ENCODE results near the gene SUCLG1.

SUCLG1 gene

DNA sequence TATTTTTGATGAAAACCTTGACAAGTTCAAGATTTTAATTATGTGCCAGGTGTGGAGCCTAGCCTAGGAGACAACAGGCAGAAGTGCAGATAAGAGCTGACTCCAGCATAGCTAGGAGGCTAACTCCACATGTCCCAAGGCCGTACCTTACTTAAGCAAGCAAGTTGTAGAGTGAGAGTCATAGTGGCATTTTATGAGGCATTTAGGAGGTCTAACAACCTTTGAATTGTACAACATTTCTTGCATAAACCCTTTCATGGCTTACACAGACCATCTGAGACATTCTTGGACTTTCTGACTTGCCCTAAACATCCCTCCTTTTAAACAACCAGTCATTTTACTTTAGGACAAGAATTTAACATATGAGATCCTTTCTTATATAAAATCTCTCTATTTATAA, 8.3 kb upstream of the SUCLG1 start:
- no peak for DNase-seq (ENCODE audit: low read depth in 2 of 2, low spot score in 1 of 2)

DNA sequence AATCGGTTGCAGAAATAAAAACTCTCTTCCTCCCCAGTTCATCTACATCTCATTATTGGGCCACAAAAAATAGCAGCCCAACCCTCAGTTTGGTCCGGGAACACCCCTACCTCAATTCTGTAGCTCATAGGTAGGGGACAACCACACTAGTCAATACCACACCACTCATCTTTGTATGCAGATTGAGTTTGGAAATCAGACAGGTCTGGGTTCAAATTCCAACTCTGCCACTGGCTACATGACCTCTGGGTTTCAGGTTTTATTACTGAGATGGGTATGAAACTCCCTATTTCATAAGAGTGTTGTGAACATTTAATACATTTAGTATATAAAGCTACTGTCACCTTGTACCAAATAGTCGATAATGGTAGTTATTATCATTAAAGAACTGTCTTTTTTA, 2.2 kb upstream of the SUCLG1 start:
- no peak for DNase-seq (ENCODE audit: low read depth in 2 of 2, low spot score in 1 of 2)

DNA sequence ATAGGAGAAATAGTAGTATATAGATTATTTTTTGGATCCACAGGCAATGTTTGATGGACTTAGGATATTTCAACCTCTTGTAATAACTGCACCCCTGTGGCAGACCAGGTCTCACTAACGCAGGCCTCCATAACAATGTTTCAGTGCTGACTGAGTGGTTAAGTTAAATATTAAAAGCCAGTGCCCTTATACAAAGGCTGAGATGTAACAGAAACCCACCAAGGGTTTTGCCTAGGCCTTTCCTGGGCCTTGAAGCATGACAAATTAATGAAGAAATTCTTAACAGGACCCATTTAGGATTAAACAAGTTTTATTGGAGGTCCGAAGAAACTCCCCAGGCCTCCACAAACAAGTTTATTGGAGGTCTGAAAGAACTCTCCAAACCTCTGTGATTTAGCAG, 1.6 kb upstream of the SUCLG1 start:
- no peak for DNase-seq (ENCODE audit: low read depth in 2 of 2, low spot score in 1 of 2)

DNA sequence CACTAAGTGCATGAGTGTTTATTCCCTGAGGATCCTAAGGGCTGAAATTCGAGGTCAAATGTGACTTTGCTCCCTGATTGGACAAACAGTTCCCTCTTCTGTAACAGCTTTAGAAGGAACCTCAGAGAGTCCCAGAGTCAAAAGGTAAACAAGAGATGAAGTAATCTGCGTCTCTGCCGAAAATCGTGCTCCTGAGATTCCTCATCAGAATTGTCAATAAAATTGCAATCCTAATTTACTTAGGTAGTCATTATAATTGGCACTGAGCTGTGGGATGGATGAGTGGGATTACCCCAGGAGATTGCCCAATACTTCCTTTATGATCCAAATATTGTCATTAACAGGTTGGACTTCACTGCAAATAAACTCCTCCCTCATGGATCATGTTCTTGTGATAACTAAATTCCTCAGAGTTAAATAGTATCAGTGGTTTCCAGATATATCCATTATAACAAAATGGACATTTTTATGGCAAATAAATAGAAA, 907 bp upstream of the SUCLG1 start:
- no peak for DNase-seq (ENCODE audit: low read depth in 2 of 2, low spot score in 1 of 2)

DNA sequence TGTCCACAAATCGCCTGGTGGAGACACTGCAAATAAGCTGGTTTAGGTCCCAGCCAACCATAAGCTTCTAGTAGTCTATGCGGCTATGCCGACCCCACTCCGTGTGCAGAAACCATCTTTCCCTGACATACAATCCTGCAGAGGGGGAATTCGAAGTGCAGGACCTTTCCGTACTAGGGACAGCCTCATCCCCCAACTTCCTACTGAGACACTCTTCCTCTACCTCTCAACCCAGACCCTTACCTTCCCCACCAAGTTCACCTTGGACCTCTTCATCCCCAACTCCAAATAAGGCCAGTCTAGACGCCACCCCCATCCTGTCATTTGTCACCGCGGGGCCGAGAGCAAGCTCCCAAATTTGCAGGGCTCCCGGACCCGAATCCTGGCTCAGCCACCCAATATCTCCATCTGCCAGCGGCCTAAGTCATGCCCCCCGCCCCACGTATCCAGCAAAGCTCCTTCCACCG, 496 bp downstream of the SUCLG1 start:
- DNase-seq (ENCODE audit: low read depth in 2 of 2, low spot score in 1 of 2) = no peak

DNA sequence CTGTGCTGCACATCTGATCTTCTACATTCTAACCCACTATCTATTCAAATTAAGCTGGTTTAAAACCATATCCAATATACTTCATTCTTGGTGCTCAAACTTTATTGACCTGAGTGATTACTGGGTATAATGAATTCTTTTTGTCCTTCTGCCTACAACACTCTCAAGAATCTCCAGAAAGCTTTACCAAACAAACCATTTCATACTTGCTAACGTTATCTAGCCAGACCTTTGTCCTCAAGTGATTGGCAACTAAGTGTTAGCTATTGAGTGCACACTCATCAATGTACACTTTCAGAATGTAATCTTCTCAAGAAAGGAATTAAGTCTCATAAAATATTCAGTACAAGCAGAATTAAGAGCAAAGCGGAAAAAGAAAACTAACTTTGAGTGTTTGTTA, 1.4 kb downstream of the SUCLG1 start:
- no peak for DNase-seq (ENCODE audit: low read depth in 2 of 2, low spot score in 1 of 2)

DNA sequence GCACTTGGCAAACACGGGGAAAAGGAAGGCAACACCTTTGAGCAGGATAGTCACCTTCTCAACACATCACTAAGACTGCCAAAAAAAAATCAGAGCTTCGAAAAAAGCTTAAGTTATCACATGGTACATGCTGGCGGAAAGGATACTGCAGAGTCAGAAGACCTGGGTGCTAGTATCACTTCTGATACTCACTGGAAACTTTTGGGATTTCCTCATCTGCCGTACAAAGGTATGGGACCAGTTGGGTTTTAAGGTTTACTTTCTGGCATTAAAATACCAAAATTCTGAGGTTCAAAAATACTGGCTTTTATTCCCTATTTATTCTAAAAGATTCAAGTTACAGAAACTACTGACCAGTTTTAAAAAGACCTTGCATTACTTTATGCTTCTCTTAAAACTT, 2.9 kb downstream of the SUCLG1 start:
- DNase-seq (ENCODE audit: low read depth in 2 of 2, low spot score in 1 of 2) = no peak

DNA sequence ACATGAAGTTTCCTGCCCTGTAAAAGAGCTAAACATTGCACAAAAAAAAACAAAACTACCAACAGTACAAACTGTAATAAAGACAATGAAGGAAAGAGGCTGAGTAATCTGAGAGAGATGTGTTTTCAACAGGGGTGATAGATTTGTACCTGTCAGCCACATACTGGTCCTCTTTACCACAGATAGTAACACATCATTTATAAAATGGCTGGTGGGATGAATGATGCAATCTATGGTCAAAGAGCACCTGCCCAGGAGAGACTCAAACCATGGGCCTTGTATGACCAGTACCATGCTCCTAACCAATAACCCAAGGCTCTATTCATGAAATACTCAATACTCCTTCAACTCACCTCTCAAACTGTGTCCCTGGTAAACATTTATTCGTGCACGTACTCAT, 4.5 kb downstream of the SUCLG1 start:
- DNase-seq (ENCODE audit: low read depth in 2 of 2, low spot score in 1 of 2) = no peak

DNA sequence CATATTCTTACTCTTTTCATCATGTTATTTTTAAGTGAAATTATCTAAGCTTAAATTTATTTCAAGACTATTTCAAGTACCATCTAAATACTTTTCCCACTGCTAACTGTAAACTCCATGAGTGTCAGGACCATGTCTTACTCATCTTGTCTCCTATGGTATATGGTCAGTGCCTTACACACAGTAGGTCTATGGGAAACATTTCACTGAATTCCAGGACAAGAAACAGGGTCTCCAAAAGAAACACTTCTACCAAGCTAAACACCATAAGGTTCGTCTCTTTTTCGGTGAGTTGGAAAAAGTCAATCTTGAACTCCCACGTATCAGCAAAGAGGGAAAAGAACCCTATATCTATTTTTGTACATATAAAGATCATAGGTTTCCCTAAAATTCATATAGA, 6.5 kb downstream of the SUCLG1 start:
- DNase-seq (ENCODE audit: low read depth in 2 of 2, low spot score in 1 of 2) = no peak

DNA sequence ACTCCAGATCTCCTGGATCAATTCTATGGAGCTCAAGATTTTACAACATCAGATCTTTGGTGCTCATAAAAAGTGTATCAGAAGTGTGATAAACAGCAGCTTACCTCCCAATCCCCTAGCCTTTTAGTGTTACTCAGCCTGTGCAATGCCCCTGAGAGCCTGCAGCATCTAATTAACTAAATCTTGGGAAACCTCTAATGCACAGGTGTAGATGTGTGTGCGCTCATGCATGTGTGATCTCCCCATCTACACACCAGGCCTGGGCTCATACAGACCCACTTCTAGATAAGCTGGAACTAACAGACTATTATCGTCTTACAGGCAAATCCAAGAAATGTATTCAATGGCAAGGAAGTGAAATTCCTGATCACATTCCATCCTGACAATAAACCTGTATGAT, 7.5 kb downstream of the SUCLG1 start:
- DNase-seq (ENCODE audit: low read depth in 2 of 2, low spot score in 1 of 2) = no peak

DNA sequence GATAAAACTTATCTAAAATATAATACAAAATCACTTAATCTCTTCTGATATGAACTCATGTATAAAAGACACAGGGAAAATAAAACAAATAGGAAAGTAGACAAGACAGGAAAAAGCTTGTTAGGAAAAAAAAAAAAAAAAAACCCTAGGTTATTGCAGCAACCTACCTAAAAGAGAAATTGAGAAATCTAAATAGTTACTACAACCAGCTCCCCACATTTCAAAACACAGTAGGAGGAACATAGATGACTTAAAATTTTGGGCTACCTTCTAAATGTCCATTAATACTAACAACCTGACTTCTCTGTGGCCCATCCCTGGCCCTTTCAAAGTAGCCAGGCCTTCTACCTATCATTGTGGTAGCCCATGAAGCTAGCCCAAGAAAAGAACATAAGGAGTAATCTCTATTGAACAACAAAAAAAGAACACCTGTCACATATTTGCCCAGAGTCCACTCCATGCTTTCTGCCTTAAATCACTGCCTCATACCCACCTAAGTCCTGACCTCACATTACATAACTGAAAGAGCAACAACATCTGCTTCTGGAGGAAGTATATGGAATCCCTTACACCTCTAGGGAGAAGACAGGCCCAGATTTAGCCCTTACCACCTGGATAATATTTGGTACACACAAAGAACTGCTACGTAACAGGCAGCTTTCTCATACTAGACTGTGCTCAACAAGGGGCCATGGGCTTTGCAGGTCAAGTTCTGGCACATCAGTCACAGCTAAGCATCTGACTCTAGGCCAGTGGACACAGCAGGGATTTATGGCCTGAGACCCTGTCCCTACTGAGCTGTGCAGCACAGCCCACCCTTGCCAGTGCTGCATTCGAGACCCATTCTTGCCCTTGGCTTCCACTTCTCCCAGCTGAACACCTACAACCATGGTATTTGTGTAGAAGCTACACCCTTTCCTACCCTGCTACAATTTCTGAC, 8.5 kb downstream of the SUCLG1 start:
- no peak for DNase-seq (ENCODE audit: low read depth in 2 of 2, low spot score in 1 of 2)

DNA sequence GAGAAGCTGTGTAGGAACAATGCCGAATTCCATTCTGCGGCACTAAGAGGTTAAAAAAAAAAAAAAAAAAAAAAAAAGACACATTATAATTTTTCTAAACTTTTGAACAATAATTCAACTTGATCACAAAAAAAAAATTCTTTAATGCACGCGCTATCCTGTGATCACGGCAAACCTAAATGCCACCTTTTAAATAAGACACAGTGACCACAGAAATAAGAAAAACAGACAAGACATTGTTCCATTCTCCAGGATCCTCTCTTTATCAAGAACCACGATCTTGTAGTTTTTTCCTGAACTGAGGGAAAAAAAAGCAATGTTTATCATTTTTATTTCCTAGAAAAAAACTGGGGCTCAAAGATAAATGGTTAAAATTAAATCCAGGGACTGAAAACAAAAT, 9.4 kb downstream of the SUCLG1 start:
- DNase-seq (ENCODE audit: low read depth in 2 of 2, low spot score in 1 of 2) = no peak

DNA sequence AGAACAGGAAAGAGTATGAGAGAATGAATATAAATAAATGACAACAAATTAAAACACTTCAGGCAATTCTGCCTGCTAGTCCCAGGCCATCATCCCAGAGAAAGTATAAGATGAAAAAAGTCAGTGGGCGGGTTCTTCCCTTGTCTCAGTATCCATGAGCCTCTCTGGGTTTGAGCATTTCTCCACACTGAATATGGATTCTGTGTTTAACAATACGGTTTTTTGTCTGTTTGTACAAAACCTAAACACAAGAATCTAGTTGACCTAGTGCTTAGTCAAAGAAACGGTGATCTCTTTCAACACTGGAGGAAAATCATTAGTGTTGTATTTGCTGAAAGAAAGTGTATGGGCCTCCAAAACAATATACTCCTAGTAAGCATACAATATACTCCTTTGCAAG, 10.0 kb downstream of the SUCLG1 start:
- no peak for DNase-seq (ENCODE audit: low read depth in 2 of 2, low spot score in 1 of 2)

DNA sequence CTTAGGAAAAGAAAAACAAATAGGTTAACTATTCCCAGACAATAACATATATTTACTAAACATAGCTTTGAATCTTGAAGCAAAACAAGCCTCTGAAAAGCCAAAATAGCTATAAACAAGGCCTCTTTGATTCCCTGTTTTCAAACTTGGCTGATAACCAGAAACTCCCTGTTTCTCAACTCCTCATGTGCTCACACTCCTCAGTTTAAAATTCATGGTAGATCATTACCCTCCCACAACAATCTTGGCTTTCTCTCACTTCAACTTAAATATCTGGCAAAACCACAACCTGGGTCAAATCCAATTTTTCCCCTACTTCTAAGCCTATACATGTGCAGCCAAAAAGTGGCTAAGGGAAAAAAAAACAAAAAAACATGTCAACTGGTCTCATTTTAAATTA, 15.6 kb downstream of the SUCLG1 start:
- DNase-seq (ENCODE audit: low read depth in 2 of 2, low spot score in 1 of 2) = no peak

DNA sequence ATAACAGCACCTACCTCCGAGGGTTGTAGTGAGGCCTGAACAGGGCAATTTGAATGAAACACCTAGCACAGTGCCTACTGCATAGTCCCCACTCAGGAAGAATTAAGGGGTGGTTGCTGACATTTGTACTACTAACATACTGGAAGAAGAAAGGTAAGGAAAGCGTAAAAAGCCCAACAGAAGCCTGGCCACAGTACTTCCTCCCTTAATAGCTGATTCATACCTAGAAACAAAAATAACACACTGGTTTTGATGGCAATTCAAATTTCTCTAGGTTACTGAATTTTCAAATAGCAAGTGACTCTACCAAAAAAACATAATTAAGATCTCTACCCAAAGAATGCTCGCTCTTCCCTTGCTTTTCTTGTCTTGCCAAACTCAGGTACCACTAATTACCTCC, 16.2 kb downstream of the SUCLG1 start:
- DNase-seq (ENCODE audit: low read depth in 2 of 2, low spot score in 1 of 2) = no peak

DNA sequence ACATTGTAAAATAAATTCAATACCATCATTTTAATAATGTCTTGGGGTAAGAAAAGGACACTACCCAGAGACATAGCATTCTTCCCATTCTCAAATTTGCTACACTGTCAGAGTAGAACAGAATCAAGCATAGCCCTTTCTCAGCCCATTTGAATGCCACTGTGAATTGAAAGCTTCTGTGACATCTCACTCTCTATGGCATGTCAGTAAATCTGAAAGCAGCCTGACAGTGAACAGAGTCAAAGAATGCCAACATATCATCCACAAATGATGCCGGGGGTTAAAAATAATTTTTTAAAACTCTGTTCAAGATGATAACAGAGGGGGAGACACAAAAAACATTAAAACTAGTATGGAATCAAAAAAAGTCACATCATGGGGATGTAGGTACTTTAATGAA, 17.6 kb downstream of the SUCLG1 start:
- DNase-seq (ENCODE audit: low read depth in 2 of 2, low spot score in 1 of 2) = no peak

DNA sequence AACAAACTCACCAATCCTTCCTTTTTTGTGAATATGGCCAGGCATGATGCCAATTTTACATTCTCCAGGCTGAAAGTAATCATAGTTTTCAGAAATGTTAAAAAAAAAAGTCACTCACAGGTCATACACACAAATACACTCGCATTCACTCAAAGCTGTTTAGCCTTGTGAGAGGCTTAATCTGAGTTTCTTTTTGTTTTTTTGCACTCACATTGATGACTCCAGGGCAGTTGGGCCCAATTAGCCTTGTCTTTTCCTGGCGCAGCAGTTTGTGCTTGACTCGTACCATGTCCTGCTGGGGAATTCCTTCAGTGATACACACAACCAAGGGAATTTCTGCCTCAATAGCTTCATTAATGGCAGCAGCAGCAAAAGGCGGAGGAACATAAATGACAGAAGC, 18.0 kb downstream of the SUCLG1 start:
- DNase-seq (ENCODE audit: low read depth in 2 of 2, low spot score in 1 of 2) = no peak

DNA sequence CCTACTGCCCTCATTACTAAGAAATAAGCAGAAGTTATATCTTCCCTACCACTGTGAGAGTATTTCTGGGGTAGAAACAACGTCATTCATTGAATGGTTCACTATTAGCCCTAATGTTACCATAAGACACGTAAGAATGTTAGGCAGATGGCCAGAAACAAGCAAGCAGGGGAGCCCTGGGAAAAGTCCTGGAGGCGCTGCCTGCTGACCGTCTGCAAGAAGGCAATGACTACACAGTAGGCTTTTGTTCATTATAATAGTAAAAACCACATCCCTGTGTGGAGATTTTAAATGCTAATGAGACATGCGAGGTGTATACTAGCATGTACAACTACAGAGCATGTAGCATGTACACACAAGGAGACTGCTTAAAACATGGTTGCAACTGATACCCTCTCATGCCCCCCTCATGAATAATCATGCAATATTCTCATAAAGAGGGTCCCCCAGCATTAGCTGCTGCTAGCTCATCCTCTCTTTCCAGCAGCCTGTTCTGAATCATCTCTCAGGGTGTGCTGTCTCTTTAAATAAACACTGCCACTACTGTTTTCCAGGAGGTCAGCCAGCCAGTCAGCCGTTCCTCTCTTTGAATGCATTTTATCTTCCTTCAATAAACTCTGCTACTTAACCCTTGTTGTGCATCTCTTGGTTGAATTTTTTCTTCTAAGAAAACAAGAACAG, 23.6 kb downstream of the SUCLG1 start:
- DNase-seq (ENCODE audit: low read depth in 2 of 2, low spot score in 1 of 2) = no peak

DNA sequence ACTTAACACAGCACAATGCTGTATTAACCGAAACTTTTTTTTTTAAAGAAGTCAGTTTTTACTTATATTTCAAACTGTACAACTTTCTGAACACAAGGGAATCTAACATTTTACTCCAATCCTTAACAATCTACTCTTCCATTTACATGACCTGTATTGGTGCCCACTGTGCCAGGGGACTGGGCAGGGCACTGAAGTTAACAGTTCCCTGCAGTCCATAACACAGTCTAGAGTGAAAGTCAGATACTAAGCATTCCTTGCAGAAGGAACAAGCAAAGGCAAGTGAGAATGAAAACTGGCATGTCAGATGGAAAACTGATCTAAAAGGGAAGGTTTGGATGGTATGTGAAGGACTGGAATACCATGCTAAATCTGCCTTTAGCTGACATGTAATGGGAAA, 29.8 kb downstream of the SUCLG1 start:
- no peak for DNase-seq (ENCODE audit: low read depth in 2 of 2, low spot score in 1 of 2)

DNA sequence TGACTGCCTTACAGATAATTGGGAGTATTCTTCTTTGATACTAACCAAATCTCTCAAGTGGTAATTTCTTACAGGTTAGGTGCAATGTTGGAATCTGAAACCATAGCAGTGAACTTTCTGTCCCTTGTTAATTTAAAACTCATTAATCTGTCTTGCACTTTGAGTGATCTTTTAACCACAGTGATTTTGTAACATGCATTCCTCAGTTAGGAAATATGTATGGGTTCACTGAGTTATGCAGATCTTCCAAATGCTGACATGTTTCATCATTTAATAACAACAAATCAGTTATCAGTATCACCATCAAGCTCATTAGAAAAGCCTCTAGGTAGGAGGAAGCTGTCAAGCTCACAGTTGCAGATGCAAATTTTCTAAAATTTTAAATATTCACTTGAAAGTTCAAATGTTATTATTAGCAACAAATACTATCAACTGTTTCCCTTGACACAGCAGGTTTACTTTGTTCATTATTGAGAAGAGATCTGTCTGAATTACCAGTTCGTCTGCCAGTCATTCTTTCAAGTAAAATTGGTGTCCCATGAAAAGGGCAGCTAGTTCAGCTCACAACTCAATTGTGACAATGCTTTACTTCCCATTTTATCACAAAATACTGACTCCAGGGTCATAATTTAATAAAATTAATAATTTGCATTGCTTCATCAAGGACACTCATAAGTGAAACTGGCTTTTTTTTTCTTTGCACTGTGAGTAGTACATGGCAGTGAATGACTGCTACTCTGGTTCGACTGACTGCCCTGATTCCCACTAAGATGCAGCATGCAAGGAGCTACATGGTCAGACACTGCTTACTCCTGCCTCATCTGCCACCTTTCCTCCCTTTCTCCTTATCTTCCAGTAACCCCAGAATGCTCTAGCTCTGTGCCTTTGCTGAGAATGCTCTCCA, 31.6 kb downstream of the SUCLG1 start:
- no peak for DNase-seq (ENCODE audit: low read depth in 2 of 2, low spot score in 1 of 2)

DNA sequence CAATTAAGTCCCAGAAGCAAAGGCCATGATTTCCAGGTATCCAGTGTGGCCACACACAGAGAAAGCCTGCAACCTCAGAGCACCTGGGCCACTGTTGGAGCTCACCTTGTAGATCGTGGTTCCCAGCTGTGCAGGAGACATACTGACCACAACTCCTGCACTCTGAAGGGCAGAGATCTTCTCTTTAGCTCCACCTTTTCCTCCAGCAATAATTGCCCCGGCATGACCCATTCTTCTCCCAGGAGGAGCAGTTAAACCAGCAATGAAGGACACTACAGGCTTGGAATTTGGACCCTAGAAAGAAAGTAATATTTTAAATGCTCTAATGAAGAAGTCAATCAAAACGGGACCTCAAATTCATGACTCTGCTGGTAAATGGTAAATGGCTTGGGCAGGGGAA, 33.8 kb downstream of the SUCLG1 start:
- no peak for DNase-seq (ENCODE audit: low read depth in 2 of 2, low spot score in 1 of 2)

All from stimulated activated CD8-positive, alpha-beta memory T cell treated with anti-CD3 and anti-CD28 coated beads, Interleukin-4, amount 100 ng/mL, for 4 hours (primary cell).